Panc1 (cell line): ENCODE data around the gene RAD17. TPM values are rescaled to one million over a fixed set of nuclear protein-coding genes. Genes with fewer than 3 reads are reported as not detected.

Experiments
- ATAC-seq: fragments of 200-7000 bp; cut with Tn5 transposase; 2 replicates; pipeline ENCODE4 v1.9.1; 2020; ENCODE audit warnings: mild to moderate bottlenecking, moderate library complexity
- BruUV-seq: library from RNA; stranded (reverse); fragments of 400-500 nt; replicated peaks from 2 replicates; lab custom pipeline; 2021; lab: Mats Ljungman, UMichigan
- CTCF ChIA-PET: fragments of 300-600 bp; sonication (Branson Sonifier 250); formaldehyde crosslinking; loops from one replicate; lab custom pipeline; 2022; ENCODE audit warnings: antibody characterized with exemption; lab: Charles Lee
- POLR2A ChIA-PET: fragments of 300-600 bp; sonication (Branson Sonifier 250); formaldehyde crosslinking; loops from one replicate; lab custom pipeline; 2022; ENCODE audit warnings: antibody characterized with exemption; lab: Charles Lee
- DNase-seq: peaks from one replicate; pipeline ENCODE4 v3.0.0-alpha.2; 2010; ENCODE audit warnings: low read depth, low spot score
- H3K27ac ChIP-seq: 2 replicates; pipeline ENCODE4 v1.5.1; 2011; ENCODE audit warnings: mild to moderate bottlenecking, low read length, inconsistent platforms
- H3K27me3 ChIP-seq: fragments of 200-500 bp; sonication (Bioruptor generic); 2 replicates; pipeline ENCODE4 v1.6.0; 2014; ENCODE audit warnings: low read length, inconsistent platforms; ENCODE audit not compliant: control insufficient read depth, insufficient read depth
- H3K36me3 ChIP-seq: fragments of 200-500 bp; sonication (Bioruptor generic); 2 replicates; pipeline ENCODE4 v1.5.1; 2014; ENCODE audit warnings: inconsistent platforms, mild to moderate bottlenecking, low read length, moderate library complexity; ENCODE audit not compliant: control insufficient read depth, insufficient read depth
- H3K4me1 ChIP-seq: 2 replicates; pipeline ENCODE4 v1.5.1; 2011; ENCODE audit warnings: inconsistent platforms, mild to moderate bottlenecking, low read length, moderate library complexity; ENCODE audit not compliant: control insufficient read depth, insufficient read depth
- H3K4me3 ChIP-seq, 2 experiments: 2 replicates each; pipeline ENCODE4 v1.5.1; 2011 to 2012; ENCODE audit warnings: low read depth in 2 of 2, low read length in 2 of 2, mild to moderate bottlenecking in 2 of 2, inconsistent platforms in 1 of 2, moderate library complexity in 1 of 2
- H3K9me3 ChIP-seq: fragments of 200-500 bp; sonication (Bioruptor generic); 2 replicates; pipeline ENCODE4 v1.5.1; 2014; ENCODE audit warnings: low read depth, mild to moderate bottlenecking, inconsistent platforms, low read length, moderate library complexity; ENCODE audit not compliant: control insufficient read depth, insufficient read depth
- POLR2AphosphoS5 ChIP-seq: IDR thresholded peaks from 2 replicates; pipeline ENCODE4 v1.6.1; 2012; ENCODE audit warnings: mild to moderate bottlenecking, low read depth, low read length, moderate library complexity
- SIN3A ChIP-seq: IDR thresholded peaks from 2 replicates; pipeline ENCODE4 v1.6.1; 2012; ENCODE audit warnings: low read depth, mild to moderate bottlenecking, low read length, moderate library complexity, borderline replicate concordance; ENCODE audit not compliant: insufficient read depth
- TCF7L2 ChIP-seq: IDR thresholded peaks from 2 replicates; pipeline ENCODE4 v1.6.1; 2011; ENCODE audit warnings: mild to moderate bottlenecking, low read depth, low read length, inconsistent platforms
- in situ Hi-C: cut with HindIII; loops from 2 replicates; pipeline ENCODE4 v1.10.0; 2016; ENCODE audit warnings: low sequenced_read_pairs, low pct_unique_long_range_greater_than_20kb
- intact Hi-C: fragments of 100-400 bp; cut with micrococcal nuclease; formaldehyde crosslinking; loops from one replicate; pipeline ENCODE4 v1.10.0; 2022; ENCODE audit not compliant: unreplicated experiment
- total RNA-seq: library from RNA; stranded (reverse); gene quantifications from one replicate; pipeline ENCODE4 v1.2.1, GENCODE V29; 2021; ENCODE audit not compliant: unreplicated experiment
- TF ChIP-seq, protein P1 (sequence below): fragments of 450-650 bp; IDR thresholded peaks from 2 replicates; pipeline ENCODE4 v1.5.1; 2017; ENCODE audit warnings: mild to moderate bottlenecking
- TF ChIP-seq, protein P2 (sequence below), 2 experiments: IDR thresholded peaks; 2 replicates each; pipeline ENCODE4 v1.6.1; 2011 to 2012; ENCODE audit warnings: low read depth in 2 of 2, control low read depth in 1 of 2, low read length in 1 of 2, mild to moderate bottlenecking in 1 of 2, moderate library complexity in 1 of 2; ENCODE audit not compliant: insufficient read depth in 1 of 2

The RAD17 gene
- total RNA-seq, 1 experiment from 2014 or later: 41.7 TPM

DNA sequence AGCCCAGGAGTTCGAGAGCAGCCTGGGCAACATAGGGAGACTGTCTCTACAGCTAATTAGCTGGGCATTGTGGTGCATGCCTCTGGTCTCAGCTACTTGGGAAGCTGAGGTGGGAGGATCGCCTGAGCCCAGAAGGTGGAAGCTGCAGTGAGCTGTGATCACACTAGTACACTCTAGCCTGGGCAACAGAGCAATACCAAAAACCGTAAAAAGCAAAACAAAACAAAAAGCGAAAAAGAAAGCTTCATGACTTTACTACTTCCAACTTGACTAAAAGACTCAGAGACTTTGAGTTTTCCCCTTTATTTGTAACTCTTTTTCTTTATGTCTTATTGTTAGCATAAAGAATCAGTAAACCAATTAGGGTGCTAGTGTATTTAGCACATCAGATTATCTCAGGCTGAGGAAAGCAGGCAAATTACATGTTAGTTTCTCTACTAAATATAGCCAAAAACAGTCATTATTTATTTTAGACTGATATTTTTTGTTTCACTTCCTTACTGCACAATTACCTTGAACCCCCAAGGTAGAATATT lies 5.4 kb downstream of the RAD17 start:
- no peak overlapping the region for H3K4me3 ChIP-seq
- TF ChIP-seq, protein P1, sequence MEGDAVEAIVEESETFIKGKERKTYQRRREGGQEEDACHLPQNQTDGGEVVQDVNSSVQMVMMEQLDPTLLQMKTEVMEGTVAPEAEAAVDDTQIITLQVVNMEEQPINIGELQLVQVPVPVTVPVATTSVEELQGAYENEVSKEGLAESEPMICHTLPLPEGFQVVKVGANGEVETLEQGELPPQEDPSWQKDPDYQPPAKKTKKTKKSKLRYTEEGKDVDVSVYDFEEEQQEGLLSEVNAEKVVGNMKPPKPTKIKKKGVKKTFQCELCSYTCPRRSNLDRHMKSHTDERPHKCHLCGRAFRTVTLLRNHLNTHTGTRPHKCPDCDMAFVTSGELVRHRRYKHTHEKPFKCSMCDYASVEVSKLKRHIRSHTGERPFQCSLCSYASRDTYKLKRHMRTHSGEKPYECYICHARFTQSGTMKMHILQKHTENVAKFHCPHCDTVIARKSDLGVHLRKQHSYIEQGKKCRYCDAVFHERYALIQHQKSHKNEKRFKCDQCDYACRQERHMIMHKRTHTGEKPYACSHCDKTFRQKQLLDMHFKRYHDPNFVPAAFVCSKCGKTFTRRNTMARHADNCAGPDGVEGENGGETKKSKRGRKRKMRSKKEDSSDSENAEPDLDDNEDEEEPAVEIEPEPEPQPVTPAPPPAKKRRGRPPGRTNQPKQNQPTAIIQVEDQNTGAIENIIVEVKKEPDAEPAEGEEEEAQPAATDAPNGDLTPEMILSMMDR: no peak
- no peak for TF ChIP-seq SIN3A
- no peak for TF ChIP-seq POLR2AphosphoS5
- TF ChIP-seq TCF7L2: no peak
- TF ChIP-seq, protein P2, sequence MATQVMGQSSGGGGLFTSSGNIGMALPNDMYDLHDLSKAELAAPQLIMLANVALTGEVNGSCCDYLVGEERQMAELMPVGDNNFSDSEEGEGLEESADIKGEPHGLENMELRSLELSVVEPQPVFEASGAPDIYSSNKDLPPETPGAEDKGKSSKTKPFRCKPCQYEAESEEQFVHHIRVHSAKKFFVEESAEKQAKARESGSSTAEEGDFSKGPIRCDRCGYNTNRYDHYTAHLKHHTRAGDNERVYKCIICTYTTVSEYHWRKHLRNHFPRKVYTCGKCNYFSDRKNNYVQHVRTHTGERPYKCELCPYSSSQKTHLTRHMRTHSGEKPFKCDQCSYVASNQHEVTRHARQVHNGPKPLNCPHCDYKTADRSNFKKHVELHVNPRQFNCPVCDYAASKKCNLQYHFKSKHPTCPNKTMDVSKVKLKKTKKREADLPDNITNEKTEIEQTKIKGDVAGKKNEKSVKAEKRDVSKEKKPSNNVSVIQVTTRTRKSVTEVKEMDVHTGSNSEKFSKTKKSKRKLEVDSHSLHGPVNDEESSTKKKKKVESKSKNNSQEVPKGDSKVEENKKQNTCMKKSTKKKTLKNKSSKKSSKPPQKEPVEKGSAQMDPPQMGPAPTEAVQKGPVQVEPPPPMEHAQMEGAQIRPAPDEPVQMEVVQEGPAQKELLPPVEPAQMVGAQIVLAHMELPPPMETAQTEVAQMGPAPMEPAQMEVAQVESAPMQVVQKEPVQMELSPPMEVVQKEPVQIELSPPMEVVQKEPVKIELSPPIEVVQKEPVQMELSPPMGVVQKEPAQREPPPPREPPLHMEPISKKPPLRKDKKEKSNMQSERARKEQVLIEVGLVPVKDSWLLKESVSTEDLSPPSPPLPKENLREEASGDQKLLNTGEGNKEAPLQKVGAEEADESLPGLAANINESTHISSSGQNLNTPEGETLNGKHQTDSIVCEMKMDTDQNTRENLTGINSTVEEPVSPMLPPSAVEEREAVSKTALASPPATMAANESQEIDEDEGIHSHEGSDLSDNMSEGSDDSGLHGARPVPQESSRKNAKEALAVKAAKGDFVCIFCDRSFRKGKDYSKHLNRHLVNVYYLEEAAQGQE (IDR thresholded peaks at IDR 0.05; ENCODE audit: insufficient read depth in 1 of 2, low read depth in 2 of 2, low read length in 1 of 2): no peak
- H3K9me3 ChIP-seq: no peaks in the 10 kb centered on the region
- no TSS peak for BruUV-seq
- peaks cover 25% of the 10 kb centered on the region for H3K36me3 ChIP-seq
- intact Hi-C loops: no loop called here
- peaks cover 15% of the 10 kb centered on the region; the same call in 1 of the 2 replicates for H3K4me1 ChIP-seq
- CTCF ChIA-PET: no interaction called here
- ATAC-seq: no peak
- H3K27me3 ChIP-seq: no peaks in the 10 kb centered on the region
- in situ Hi-C loops: no loop called here
- no peak for DNase-seq
- H3K27ac ChIP-seq: no peak overlapping the region
- POLR2A ChIA-PET: no interaction called here

- Histone ChIP-seq H3K27me3 (no peaks in the 10 kb centered on the region), H3K27ac (no peak overlapping the region), H3K4me1 (no peaks in the 10 kb centered on the region), H3K9me3 (no peaks in the 10 kb centered on the region), H3K36me3 (peaks cover 36% of the 10 kb centered on the region), H3K4me3 (no peak overlapping the region)
- no TSS peak for BruUV-seq
- in situ Hi-C loops (no loop called here), intact Hi-C loops (no loop called here)
- DNase-seq: no peak
- ChIA-PET CTCF (no interaction called here), POLR2A (no interaction called here)
- no peak for ATAC-seq
- no peak for TF ChIP-seq POLR2AphosphoS5
- no peak for TF ChIP-seq SIN3A
- no peak for TF ChIP-seq TCF7L2
- TF ChIP-seq, protein P1: no peak
- TF ChIP-seq, protein P2 (IDR thresholded peaks at IDR 0.05; ENCODE audit: insufficient read depth in 1 of 2, low read depth in 2 of 2, low read length in 1 of 2): no peak
These were observed 8.8 kb downstream of the RAD17 start for GRCh38 chr5:69378376-69378775.
